ENCODE measurements around the gene S100A8.

The S100A8 gene

DNA sequence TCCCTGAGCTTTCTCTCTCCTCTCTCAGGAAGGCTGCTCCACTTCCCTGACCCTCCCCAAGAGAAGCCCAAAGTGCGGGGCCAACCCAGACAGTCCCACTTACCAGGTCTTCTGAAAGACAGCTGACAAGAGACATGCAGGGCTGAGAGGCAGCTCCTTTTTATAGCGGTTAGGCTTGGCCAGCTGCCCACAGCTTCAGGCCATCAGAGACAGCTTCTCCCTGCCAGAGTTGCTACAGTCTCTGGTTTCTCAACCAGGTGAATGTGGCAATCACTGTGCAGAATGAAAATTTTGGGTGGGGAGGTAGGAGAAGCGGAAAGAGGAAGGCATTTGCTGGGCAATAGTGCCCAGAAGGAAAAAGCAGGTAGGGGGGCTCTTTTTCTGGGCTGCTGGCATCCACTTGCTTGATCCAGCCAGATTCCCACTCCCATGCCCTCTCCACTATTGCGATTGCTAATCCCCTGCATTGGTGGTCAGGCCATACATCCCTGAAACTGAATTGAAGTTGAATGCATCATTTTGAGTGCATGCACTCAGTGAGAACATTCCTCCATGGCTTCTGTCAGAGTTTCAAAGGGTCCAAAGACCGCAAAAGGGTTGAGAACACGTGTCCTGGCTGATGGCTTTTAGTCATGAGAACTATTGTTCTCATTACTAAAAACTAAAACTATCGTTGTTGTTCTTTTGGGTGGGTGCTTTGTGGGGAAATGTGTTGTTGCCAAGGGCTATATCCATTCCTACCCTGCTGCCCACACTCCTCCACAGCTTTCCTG is at the start of gene S100A8:
S100A8 (minus strand) TSS at position 136 of the 773 bp plus-strand sequence. CDS start 538 bp downstream, outside the sequence.
- Histone ChIP-seq H3K36me3 (ENCODE audit: insufficient read depth, low read length) (no peaks in the 10 kb centered on the region), H3K27me3 (ENCODE audit: insufficient read depth, low read length) (peaks cover 59% of the 10 kb centered on the region), H2AFZ (ENCODE audit: low read length, unreplicated experiment) (no peak within 1 kb of the TSS), H3K4me3 (ENCODE audit: low read depth, low read length) (no peak within 1 kb of the TSS), H3K79me2 (ENCODE audit: control insufficient read depth, insufficient read depth, low read length, unreplicated experiment) (no peaks in the 10 kb centered on the region), H3K27ac (ENCODE audit: low read depth, low read length) (no peak within 1 kb of the TSS), H3K4me1 (ENCODE audit: control insufficient read depth, insufficient read depth, low read length, unreplicated experiment) (no peaks in the 10 kb centered on the region)

DNA sequence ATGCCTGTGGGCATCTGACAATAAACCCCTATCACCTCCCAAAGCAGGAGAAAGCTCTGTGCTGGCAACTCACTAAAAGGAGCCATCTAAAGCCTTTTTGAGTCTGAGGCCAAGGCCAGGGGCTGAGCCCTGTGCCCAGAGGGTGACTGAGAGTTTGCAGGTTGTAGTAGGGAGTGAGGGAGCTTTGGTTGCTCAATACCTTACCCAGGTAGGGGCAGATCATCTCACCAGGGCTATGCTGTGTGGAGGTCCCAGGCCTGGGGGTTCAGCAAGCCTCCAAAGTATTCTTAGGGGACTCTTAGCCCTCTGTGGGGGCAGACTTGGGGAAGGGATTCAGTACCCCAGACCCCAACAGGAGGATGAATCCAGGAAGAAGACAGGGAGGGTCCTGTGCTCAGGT is 48.4 kb upstream of the S100A8 start:
- H3K4me3 ChIP-seq (ENCODE audit: low read depth, low read length): no peak overlapping the region
- H3K27me3 ChIP-seq (ENCODE audit: insufficient read depth, low read length): peaks cover 55% of the 10 kb centered on the region

DNA sequence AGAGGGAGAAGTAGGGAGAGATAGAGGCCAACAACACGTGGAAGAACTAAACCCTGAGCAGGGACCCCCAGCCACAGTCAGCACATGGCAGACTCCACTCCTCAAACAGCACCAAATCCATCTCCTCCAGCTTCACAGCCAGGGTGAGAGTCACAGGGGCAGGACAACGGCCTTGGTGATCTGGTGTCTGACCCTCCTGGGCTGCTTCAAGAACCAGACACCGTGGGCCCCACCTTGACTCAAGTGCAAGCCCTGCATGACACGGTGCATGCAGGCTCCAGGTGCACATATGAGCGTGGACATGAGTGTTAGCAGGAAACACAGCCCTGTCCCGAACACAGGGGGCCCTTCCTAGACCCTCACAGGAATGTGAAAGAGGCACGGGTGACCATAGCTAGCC is 47.7 kb upstream of the S100A8 start:
- H2AFZ ChIP-seq (ENCODE audit: low read length, unreplicated experiment): no peak overlapping the region

More for the DNA sequence above, 48.4 kb upstream of the S100A8 start:
- Histone ChIP-seq H3K79me2 (ENCODE audit: control insufficient read depth, insufficient read depth, low read length, unreplicated experiment) (no peaks in the 10 kb centered on the region), H3K27ac (ENCODE audit: low read depth, low read length) (no peak overlapping the region), H3K36me3 (ENCODE audit: insufficient read depth, low read length) (no peaks in the 10 kb centered on the region), H3K4me1 (ENCODE audit: control insufficient read depth, insufficient read depth, low read length, unreplicated experiment) (no peaks in the 10 kb centered on the region), H2AFZ (ENCODE audit: low read length, unreplicated experiment) (no peak overlapping the region)

DNA sequence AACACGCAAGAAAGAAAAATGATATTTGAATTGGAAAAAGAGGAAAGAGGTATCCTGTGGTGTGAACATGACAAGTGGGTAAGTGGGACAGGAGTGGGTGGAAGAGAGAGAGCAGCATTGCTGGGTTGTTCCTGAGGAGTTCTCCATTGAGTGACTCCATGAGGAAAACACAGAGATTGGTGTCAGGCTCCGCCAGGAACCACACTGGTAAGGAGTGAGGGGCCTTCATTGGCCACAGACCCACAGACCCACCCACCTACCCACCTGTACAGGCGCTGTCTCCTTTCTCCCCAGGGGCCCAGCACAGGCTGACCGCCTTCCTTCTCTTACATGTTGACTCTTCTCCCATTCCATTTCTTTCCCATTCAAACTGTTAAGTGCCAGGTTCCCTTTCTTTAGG is 46.4 kb upstream of the S100A8 start:
- no peaks in the 10 kb centered on the region for H3K36me3 ChIP-seq (ENCODE audit: insufficient read depth, low read length)
- H2AFZ ChIP-seq (ENCODE audit: low read length, unreplicated experiment): no peak overlapping the region
- peaks cover 59% of the 10 kb centered on the region for H3K27me3 ChIP-seq (ENCODE audit: insufficient read depth, low read length)
- no peaks in the 10 kb centered on the region for H3K4me1 ChIP-seq (ENCODE audit: control insufficient read depth, insufficient read depth, low read length, unreplicated experiment)
- no peak overlapping the region for H3K4me3 ChIP-seq (ENCODE audit: low read depth, low read length)
- no peaks in the 10 kb centered on the region for H3K79me2 ChIP-seq (ENCODE audit: control insufficient read depth, insufficient read depth, low read length, unreplicated experiment)
- H3K27ac ChIP-seq (ENCODE audit: low read depth, low read length): no peak overlapping the region

More for the DNA sequence above, 47.7 kb upstream of the S100A8 start:
- Histone ChIP-seq H3K36me3 (ENCODE audit: insufficient read depth, low read length) (no peaks in the 10 kb centered on the region), H3K79me2 (ENCODE audit: control insufficient read depth, insufficient read depth, low read length, unreplicated experiment) (no peaks in the 10 kb centered on the region), H3K27ac (ENCODE audit: low read depth, low read length) (no peak overlapping the region), H3K27me3 (ENCODE audit: insufficient read depth, low read length) (peaks cover 55% of the 10 kb centered on the region), H3K4me1 (ENCODE audit: control insufficient read depth, insufficient read depth, low read length, unreplicated experiment) (no peaks in the 10 kb centered on the region), H3K4me3 (ENCODE audit: low read depth, low read length) (no peak overlapping the region)

DNA sequence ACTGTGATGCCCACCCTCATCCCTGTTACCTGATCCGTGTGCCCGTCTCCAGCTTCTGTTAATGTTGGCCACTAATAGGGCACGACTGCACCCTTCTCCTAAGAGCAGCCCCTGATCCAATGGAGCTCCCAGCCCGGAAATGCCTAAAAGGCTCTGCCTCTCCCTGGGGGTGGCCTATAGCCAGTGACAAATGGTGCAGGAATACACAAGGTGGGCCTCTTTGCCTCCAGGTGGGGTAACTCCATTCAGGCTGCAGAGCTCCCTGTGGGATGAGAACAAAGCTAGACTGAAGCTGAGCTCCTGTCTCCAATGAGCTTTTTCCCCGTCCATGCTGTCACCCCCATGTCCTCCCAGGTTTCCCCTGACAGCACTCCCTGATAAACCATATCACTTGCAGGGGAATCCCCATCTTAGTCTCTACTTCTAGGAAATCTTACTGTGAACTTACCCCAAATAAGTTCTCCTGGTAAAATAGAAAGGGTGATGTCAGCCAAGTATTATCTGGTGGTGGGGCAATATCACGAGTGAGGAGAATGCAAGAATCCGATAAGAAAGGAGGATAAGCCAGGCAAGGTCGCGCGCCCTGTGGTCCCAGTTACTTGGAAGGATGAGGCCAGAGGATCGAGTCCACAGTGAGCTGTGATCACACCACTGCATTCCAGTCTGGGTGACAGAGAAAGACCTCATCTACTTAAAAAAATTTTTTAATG is 44.0 kb upstream of the S100A8 start:
- Histone ChIP-seq H3K27ac (ENCODE audit: low read depth, low read length) (no peak overlapping the region), H3K27me3 (ENCODE audit: insufficient read depth, low read length) (peaks cover 68% of the 10 kb centered on the region), H3K4me1 (ENCODE audit: control insufficient read depth, insufficient read depth, low read length, unreplicated experiment) (no peaks in the 10 kb centered on the region), H3K4me3 (ENCODE audit: low read depth, low read length) (no peak overlapping the region), H2AFZ (ENCODE audit: low read length, unreplicated experiment) (no peak overlapping the region), H3K36me3 (ENCODE audit: insufficient read depth, low read length) (no peaks in the 10 kb centered on the region), H3K79me2 (ENCODE audit: control insufficient read depth, insufficient read depth, low read length, unreplicated experiment) (no peaks in the 10 kb centered on the region)

DNA sequence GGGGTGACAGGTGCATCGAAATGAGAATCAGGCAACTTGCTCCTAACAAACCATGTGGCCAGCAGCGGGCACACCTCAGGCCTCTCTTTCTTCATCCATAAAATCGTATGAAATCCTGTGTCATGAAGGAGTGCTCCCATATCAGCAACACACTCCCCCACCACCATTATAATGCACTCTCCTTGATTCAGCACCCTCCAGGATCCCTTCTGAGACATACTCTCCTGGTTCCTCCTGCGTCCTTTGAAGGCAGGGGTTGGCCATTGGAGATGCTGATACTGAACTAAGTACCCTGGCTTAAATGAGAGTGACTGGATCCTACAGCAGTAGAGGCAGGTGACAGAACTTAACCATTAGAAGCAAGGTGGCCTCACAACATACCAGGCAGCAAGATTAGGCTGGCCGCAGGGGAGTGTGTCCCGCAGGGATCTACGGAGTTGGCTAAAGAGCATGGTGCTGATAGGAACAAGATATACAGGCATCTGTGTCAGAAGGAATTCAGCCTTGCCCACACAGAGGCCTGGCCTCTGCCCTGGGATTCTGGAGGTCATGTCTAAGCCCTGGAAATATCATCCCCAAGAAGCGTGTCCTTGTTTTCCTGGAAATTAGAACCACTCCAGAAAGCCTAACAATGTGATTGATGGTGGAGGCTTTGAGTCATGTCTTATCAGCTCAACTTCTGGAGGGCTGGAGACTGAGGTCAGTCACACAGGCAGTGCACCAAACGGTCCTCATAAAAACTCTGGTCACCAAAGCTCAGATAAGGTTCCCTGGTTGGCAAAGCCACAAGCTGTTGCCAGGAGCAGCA is 42.2 kb upstream of the S100A8 start:
- no peaks in the 10 kb centered on the region for H3K4me1 ChIP-seq (ENCODE audit: control insufficient read depth, insufficient read depth, low read length, unreplicated experiment)
- H2AFZ ChIP-seq (ENCODE audit: low read length, unreplicated experiment): no peak overlapping the region
- no peaks in the 10 kb centered on the region for H3K36me3 ChIP-seq (ENCODE audit: insufficient read depth, low read length)
- H3K4me3 ChIP-seq (ENCODE audit: low read depth, low read length): no peak overlapping the region
- peaks cover 71% of the 10 kb centered on the region for H3K27me3 ChIP-seq (ENCODE audit: insufficient read depth, low read length)
- no peaks in the 10 kb centered on the region for H3K79me2 ChIP-seq (ENCODE audit: control insufficient read depth, insufficient read depth, low read length, unreplicated experiment)
- H3K27ac ChIP-seq (ENCODE audit: low read depth, low read length): no peak overlapping the region

DNA sequence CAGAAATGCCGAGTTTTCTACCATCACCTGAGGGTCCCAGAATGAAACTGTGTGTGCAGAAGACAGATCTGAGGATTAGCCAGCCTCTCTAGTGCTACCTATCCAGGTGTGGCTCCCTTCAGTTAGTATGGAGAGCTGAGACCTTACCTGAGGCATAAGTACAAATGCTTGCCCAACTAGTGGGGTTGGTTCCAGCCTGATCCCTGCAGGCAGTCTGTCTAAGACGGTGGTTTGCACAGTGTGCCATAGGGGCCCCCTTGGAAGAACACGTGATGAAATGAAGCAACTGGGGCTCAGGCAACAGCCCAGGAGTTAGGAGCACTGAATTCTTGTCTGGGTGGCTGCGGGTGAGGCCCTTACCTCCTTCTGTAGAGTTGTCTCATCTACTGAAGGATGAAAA is 41.1 kb upstream of the S100A8 start:
- Histone ChIP-seq H3K27me3 (ENCODE audit: insufficient read depth, low read length) (peaks cover 70% of the 10 kb centered on the region), H3K4me3 (ENCODE audit: low read depth, low read length) (no peak overlapping the region)

DNA sequence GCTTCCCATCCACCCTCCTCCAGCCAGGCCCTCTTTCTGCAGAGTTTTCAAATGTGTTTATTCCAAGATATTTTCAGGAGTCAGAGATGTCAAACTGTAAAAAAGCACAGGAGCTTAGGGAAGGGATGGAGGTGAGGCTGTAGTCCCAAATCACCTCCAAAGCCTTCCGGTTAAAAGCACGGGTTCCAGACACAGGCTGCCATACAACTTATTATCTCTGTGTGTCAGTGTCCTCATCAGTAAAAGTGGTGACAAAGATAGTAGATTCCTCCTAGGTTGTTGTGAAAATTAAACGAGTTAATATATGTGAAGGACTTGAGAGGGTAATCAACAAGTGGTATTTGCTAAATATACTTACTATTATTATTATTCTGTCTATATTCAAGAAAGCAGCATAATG is 40.6 kb upstream of the S100A8 start:
- Histone ChIP-seq H3K4me3 (ENCODE audit: low read depth, low read length) (no peak overlapping the region), H3K36me3 (ENCODE audit: insufficient read depth, low read length) (no peaks in the 10 kb centered on the region), H3K27me3 (ENCODE audit: insufficient read depth, low read length) (peaks cover 70% of the 10 kb centered on the region), H3K4me1 (ENCODE audit: control insufficient read depth, insufficient read depth, low read length, unreplicated experiment) (no peaks in the 10 kb centered on the region), H2AFZ (ENCODE audit: low read length, unreplicated experiment) (no peak overlapping the region), H3K27ac (ENCODE audit: low read depth, low read length) (no peak overlapping the region), H3K79me2 (ENCODE audit: control insufficient read depth, insufficient read depth, low read length, unreplicated experiment) (no peaks in the 10 kb centered on the region)

More for the DNA sequence above, 41.1 kb upstream of the S100A8 start:
- Histone ChIP-seq H2AFZ (ENCODE audit: low read length, unreplicated experiment) (no peak overlapping the region), H3K79me2 (ENCODE audit: control insufficient read depth, insufficient read depth, low read length, unreplicated experiment) (no peaks in the 10 kb centered on the region), H3K27ac (ENCODE audit: low read depth, low read length) (no peak overlapping the region), H3K36me3 (ENCODE audit: insufficient read depth, low read length) (no peaks in the 10 kb centered on the region), H3K4me1 (ENCODE audit: control insufficient read depth, insufficient read depth, low read length, unreplicated experiment) (no peaks in the 10 kb centered on the region)

DNA sequence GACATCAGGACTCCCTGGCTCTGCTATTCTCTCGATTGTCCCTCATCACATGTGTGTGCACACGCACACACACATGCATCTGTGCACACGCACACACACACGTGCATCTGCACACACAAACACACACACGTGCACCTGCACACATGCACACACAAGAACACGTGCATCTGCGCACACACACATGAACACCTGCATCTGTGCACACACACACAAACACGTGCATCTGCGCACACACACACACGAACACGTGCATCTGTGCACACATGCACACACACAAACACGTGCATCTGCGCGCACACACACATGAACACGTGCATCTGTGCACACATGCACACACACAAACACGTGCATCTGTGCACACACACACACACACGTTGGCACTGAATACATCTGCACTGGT is 40.1 kb upstream of the S100A8 start:
- Histone ChIP-seq H3K27ac (ENCODE audit: low read depth, low read length) (no peak overlapping the region), H2AFZ (ENCODE audit: low read length, unreplicated experiment) (no peak overlapping the region), H3K4me1 (ENCODE audit: control insufficient read depth, insufficient read depth, low read length, unreplicated experiment) (no peaks in the 10 kb centered on the region), H3K4me3 (ENCODE audit: low read depth, low read length) (no peak overlapping the region), H3K27me3 (ENCODE audit: insufficient read depth, low read length) (peaks cover 71% of the 10 kb centered on the region), H3K79me2 (ENCODE audit: control insufficient read depth, insufficient read depth, low read length, unreplicated experiment) (no peaks in the 10 kb centered on the region), H3K36me3 (ENCODE audit: insufficient read depth, low read length) (no peaks in the 10 kb centered on the region)

DNA sequence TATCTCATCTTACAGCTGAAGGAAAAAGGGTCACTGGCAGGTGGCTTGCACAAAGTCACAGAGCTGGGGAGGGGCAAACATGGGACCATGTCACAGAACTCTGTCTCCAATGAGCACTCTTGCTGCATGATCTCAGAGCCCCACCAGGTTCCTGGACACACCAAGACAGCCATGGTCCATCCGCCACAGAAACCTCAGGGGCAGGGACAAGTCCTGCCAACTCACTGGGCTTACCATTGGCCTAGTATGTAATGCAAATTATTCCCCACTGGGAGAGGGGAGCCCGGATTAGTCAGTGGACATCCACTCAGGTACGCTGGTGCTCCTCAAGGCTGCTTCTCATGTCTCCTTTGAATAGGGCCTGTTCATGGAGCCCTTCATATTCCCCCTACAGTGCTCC is 39.7 kb upstream of the S100A8 start:
- no peak overlapping the region for H2AFZ ChIP-seq (ENCODE audit: low read length, unreplicated experiment)
- H3K79me2 ChIP-seq (ENCODE audit: control insufficient read depth, insufficient read depth, low read length, unreplicated experiment): no peaks in the 10 kb centered on the region
- H3K36me3 ChIP-seq (ENCODE audit: insufficient read depth, low read length): no peaks in the 10 kb centered on the region
- H3K4me3 ChIP-seq (ENCODE audit: low read depth, low read length): no peak overlapping the region
- no peak overlapping the region for H3K27ac ChIP-seq (ENCODE audit: low read depth, low read length)
- H3K4me1 ChIP-seq (ENCODE audit: control insufficient read depth, insufficient read depth, low read length, unreplicated experiment): no peaks in the 10 kb centered on the region
- H3K27me3 ChIP-seq (ENCODE audit: insufficient read depth, low read length): peaks cover 74% of the 10 kb centered on the region

All from ACC112 (cell line).